Gastrocnemius medialis (tissue), 4 donors: ENCODE results near the gene FAM163B. TPM values are rescaled to one million over a fixed set of nuclear protein-coding genes. Genes with fewer than 3 reads are reported as not detected.

Experiments used
- ATAC-seq, 2 donors: fragments of 150-250 bp; one replicate each; pipeline ENCODE4 v1.9.1; 2016
- DNase-seq, 2 donors: peaks; one replicate each; pipeline ENCODE4 v3.0.0-alpha.2; 2019
- H3K27ac ChIP-seq, 4 donors: fragments of 200-600 bp; sonication (generic); 1 replicate in 1 of 4; 2 replicates in 3 of 4; pipeline ENCODE4 v1.5.1; 2016 to 2018; ENCODE audit warnings: mild to moderate bottlenecking in 2 of 4, moderate library complexity in 1 of 4
- H3K27me3 ChIP-seq, 3 donors: fragments of 200-600 bp; sonication (generic) in 2 of 3; 1 replicate in 1 of 3; 2 replicates in 2 of 3; pipeline versions ENCODE4 v1.5.1 to v1.6.0; 2016 to 2019; ENCODE audit warnings: mild to moderate bottlenecking in 1 of 3, moderate library complexity in 1 of 3
- H3K36me3 ChIP-seq, 2 donors: fragments of 200-600 bp; sonication (generic) in 1 of 2; one replicate each; pipeline ENCODE4 v1.5.1; 2017 to 2018
- H3K4me1 ChIP-seq, 2 donors: fragments of 200-600 bp; sonication (generic) in 1 of 2; one replicate each; pipeline ENCODE4 v1.5.1; 2016 to 2017; ENCODE audit warnings: mild to moderate bottlenecking in 2 of 2
- H3K4me3 ChIP-seq, 4 donors: fragments of 200-600 bp; sonication (generic) in 3 of 4; 1 replicate in 1 of 4; 2 replicates in 3 of 4; pipeline ENCODE4 v1.5.1; 2016 to 2019; ENCODE audit warnings: mild to moderate bottlenecking in 2 of 4
- H3K9me3 ChIP-seq, 3 donors: fragments of 200-600 bp; sonication (generic) in 2 of 3; 1 replicate in 1 of 3; 2 replicates in 2 of 3; pipeline ENCODE4 v1.5.1; 2016 to 2019
- CTCF ChIP-seq, 5 experiments: fragments of 450-650 bp in 3 of 5; fragments of 200-600 bp in 2 of 5; sonication (generic) in 2 of 5; IDR thresholded peaks in 4 of 5; conservative IDR thresholded peaks in 1 of 5; 1 replicate in 4 of 5; 2 replicates in 1 of 5; pipeline ENCODE4 v1.5.1; 2016 to 2019; ENCODE audit warnings: antibody characterized with exemption in 5 of 5, mild to moderate bottlenecking in 3 of 5, moderate library complexity in 3 of 5
- POLR2A ChIP-seq, 2 donors: fragments of 450-650 bp; IDR thresholded peaks; one replicate each; pipeline ENCODE4 v1.6.1; 2017; ENCODE audit warnings: antibody characterized with exemption in 2 of 2, mild to moderate bottlenecking in 2 of 2, moderate library complexity in 2 of 2
- in situ Hi-C, 4 donors: fragments of 200-750 bp; cut with MboI; loops; one replicate each; pipeline versions ENCODE4 v1.15.0 to v1.8.0; 2017; ENCODE audit warnings: low sequenced_read_pairs in 4 of 4
- intact Hi-C: fragments of 100-400 bp; cut with DNase I; formaldehyde crosslinking; loops from one replicate; pipeline ENCODE4 v1.15.1; 2023; ENCODE audit warnings: low total_unique reads
- total RNA-seq, 4 donors: library from RNA; depleted of rRNA; stranded (reverse); fragments of >200 nt; gene quantifications; one replicate each; pipeline versions ENCODE4 v1.1.0 to v1.2.3, GENCODE V29; 2016

FAM163B gene
- total RNA-seq, 4 donors from 2014 or later: not detected

DNA sequence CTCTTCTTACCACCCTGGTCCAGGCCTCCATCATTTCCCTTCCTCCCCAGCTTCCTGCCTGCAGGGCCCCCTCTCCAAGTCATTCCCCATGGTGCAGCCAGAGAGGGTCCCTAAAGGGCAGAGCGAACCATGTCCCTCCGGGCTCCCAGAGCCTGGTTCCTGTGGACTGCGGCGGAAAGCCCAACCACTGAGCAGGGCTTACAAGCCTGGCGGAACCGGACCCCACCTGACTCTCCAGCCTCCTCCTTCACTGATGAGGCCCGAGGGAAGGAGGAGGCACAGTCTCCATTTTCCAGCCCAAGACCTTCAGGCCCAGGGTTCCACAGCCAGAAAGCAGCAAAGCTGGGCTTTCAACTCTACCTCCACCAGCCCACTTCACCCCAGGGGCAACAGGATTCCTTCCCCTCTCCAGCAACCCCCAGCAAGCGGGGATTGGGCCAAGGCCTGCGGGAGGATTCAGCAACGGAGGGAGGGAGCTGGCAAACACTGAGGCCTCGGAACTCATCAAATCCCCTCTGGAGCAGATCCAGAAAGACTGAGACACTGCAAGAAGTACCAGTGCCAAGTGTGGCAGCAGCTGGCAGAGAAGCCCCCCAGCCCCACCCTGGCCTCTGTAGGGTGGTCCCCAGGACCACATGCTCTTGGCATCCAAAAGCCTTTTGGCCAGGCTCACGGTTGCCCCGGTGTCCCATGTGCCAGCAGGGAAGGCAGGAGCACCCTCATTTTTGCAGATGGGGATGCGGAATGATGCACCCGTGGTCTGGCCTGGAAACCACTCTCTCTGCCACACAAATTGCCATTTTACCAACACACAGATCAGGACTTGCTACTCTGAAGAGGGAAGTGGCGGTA lies 3.1 kb downstream of the FAM163B start:
- DNase-seq (no peak), ATAC-seq (no peak)
- no peaks in the 10 kb centered on the region for H3K36me3 ChIP-seq
- peaks cover 61 to 70% (median 69%) of the 10 kb centered on the region in 3 donors for H3K27me3 ChIP-seq
- no peak overlapping the region for H3K27ac ChIP-seq
- no peaks in the 10 kb centered on the region for H3K4me1 ChIP-seq
- no peaks in the 10 kb centered on the region for H3K9me3 ChIP-seq
- intact Hi-C loops (no loop called here), in situ Hi-C loops (no loop called here)
- H3K4me3 ChIP-seq: no peak overlapping the region
- TF ChIP-seq CTCF (IDR thresholded peaks at IDR 0.05 in 4 of 5, conservative IDR thresholded peaks at IDR 0.05 in 1 of 5) (no peak), POLR2A (IDR thresholded peaks at IDR 0.05) (no peak)

- ATAC-seq: no peak
- in situ Hi-C loops (no loop called here), intact Hi-C loops (no loop called here)
- Histone ChIP-seq H3K4me1 (no peaks in the 10 kb centered on the region), H3K27ac (no peak overlapping the region), H3K9me3 (no peaks in the 10 kb centered on the region), H3K36me3 (no peaks in the 10 kb centered on the region), H3K27me3 (peaks cover 57 to 67% (median 65%) of the 10 kb centered on the region in 3 donors), H3K4me3 (no peak overlapping the region)
- no peak for DNase-seq
- TF ChIP-seq CTCF (IDR thresholded peaks at IDR 0.05 in 4 of 5, conservative IDR thresholded peaks at IDR 0.05 in 1 of 5) (no peak), POLR2A (IDR thresholded peaks at IDR 0.05) (no peak)
Measured at GRCh38 chr9:133605446-133605845, 3.7 kb downstream of the FAM163B start.

GRCh38 chr9:133604856-133605255 lies 4.3 kb downstream of the FAM163B start:
- intact Hi-C loops (no loop called here), in situ Hi-C loops (no loop called here)
- Histone ChIP-seq H3K27me3 (peaks cover 57 to 65% (median 61%) of the 10 kb centered on the region in 3 donors), H3K27ac (no peak overlapping the region), H3K36me3 (no peaks in the 10 kb centered on the region), H3K4me1 (no peaks in the 10 kb centered on the region), H3K9me3 (no peaks in the 10 kb centered on the region), H3K4me3 (no peak overlapping the region)
- TF ChIP-seq POLR2A (IDR thresholded peaks at IDR 0.05) (no peak), CTCF (IDR thresholded peaks at IDR 0.05 in 4 of 5, conservative IDR thresholded peaks at IDR 0.05 in 1 of 5) (no peak)
- DNase-seq: no peak
- ATAC-seq: no peak

DNA sequence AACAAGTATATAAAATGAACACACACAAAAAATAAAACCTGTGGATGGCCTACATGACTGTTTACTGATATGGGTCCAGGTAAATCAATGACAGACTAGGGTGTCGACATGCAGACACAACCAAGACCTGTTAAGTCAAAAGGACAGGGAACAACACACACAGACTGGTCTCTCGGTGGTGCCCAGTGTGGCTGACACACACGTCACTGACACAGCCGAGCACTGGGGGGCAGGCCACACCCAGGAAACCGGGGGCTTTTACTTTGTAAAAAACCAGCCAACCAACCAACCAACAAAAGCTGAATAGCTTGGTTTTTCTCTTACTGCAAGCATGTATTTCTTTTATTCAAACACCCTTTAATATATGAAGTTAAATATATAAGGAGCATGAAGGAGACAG lies 5.0 kb downstream of the FAM163B start:
- Histone ChIP-seq H3K36me3 (no peaks in the 10 kb centered on the region), H3K27me3 (peaks cover 56 to 65% (median 57%) of the 10 kb centered on the region in 3 donors), H3K4me1 (no peaks in the 10 kb centered on the region), H3K9me3 (no peaks in the 10 kb centered on the region), H3K27ac (no peak overlapping the region), H3K4me3 (no peak overlapping the region)
- intact Hi-C loops (no loop called here), in situ Hi-C loops (no loop called here)
- TF ChIP-seq POLR2A (IDR thresholded peaks at IDR 0.05) (no peak), CTCF (IDR thresholded peaks at IDR 0.05 in 4 of 5, conservative IDR thresholded peaks at IDR 0.05 in 1 of 5) (no peak)
- ATAC-seq (no peak), DNase-seq (no peak)
